Brain pericyte (primary cell): ENCODE data around the gene FOXL2NB.
A peak's percentile ranks its signal among the peaks of the same experiment; 100 is the strongest.
"Not testable (repeated sequence)": the region's sequence is repeated elsewhere in the genome, so short reads cannot be mapped to it uniquely, and the experiment has no call there.

Source experiments
- DNase-seq: peaks from one replicate; pipeline ENCODE4 v3.0.0-alpha.2; 2012; ENCODE audit warnings: low read depth, low spot score

Gene FOXL2NB

GRCh38 chr3:138946663-138947494 is at the start of gene FOXL2NB, which contains the start of gene FOXL2:
Gene FOXL2NB (plus strand): TSS chr3:138947217. CDS start chr3:138947365, 148 bp downstream.
Gene FOXL2 (minus strand): TSS chr3:138947137. CDS start chr3:138946722, 415 bp downstream.
- DNase-seq, result no peak

- DNase-seq, result no peak
Observed at GRCh38 chr3:138898301-138898700, 48.7 kb upstream of the FOXL2NB start.

DNA sequence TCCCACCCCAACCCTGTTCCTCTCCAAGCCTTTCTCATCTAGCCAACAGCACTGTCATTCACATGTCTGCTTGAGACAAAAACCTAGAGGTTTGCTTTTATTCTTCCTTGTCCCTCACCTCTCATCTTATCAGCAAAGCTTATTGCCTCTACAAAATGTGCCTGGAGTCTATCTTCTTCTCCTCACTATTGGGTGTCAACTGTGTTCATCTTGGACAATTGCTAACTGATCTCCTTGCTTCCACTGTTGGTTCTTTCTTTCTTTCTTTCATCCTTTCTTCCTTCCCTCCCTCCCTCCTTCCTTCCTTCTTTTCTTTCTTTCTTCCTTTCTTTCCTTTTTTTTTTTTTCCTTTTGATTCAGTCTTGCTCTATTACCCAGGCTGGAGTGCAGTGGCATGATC is 48.3 kb upstream of the FOXL2NB start:
- DNase-seq, result no peak

DNA sequence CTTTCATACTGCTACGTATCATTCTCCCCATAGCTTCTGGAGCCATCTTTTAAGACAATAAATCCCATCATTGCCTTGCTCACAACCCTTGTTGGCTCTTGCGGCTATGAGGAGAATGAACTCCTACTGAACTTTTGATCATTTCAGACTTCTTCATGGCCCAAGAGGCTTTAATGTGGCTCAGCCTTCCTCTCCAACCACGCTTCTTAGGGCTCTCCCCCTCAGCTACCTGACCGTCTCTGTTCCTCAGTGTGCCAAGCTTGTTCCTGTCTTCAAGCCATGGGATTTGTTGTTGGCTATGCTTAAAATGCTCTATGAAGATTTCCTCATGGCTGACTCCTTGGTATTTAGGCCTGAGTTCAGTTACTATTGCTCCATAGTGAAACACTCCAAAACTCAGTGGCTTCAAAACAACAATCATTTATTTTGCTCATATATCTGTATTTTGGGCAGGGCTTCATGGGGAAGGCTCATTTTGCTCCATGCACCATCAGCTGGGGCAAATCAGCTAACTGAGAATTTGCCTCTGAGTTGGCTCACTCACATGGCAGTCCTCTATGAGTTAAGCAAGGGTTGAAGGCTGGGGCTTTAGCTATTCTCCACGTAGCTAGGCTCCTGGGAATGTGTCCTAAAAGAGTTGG is 47.5 kb upstream of the FOXL2NB start:
- DNase-seq, result no peak

- DNase-seq, result no peak
Observed at GRCh38 chr3:138901567-138901966, 45.5 kb upstream of the FOXL2NB start.

DNA sequence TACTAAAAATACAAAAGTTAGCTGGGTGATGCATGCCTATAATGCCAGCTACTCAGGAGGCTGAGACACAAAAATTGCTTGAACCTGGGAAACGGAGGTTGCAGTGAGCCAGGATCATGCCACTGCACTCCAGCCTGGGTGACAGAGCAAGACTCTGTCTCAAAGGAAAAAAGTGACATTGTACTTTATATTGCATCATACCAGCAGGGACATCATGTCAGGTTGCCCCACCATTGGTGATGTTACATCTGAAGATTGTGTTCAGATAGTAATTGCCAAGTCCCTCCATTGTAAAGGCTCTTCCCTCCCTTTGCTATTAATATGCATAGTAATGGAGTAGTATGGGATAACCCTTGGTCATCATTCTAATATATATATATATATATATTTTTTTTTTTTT is 44.8 kb upstream of the FOXL2NB start:
- no peak for DNase-seq

GRCh38 chr3:138907539-138907938 is 39.5 kb upstream of the FOXL2NB start:
- no peak for DNase-seq

DNA sequence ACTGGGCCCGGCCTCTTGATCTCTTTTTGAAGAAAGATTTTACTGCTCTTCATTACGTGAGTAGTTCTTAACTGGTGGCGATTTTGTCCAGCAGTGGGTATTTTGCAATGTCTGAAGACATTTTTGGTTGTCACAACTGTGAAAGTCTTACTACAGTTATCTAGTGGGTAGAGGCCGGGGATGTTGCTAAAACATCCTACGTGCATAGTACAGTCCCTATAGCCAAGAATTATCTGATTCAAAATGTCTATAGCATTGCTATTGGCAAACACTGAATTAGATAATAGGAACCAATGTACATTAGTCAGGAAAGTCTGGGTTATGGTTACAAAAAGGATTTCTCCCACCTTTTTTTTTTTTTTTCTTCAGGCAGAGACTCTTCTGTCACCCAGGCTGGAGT is 38.2 kb upstream of the FOXL2NB start:
- DNase-seq, result no peak

DNA sequence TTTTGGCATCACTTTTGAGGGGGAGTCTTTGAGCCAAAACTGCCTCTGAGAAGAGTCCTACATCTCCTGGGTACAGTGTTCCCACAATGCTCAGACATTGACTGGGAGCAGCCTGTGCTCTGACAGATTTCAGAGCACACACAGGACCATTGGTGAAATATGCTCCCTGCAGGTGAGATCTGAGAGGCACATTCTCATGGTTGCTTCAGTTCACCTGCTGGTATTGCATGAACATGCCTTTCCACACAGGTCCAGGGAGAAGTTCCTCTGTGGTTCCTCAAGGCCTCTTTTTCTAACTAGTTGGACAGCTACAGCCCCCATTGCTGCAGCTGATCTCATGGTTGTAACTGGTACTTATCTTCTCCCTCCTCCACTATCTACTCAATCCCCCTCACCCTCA is 37.1 kb upstream of the FOXL2NB start:
- DNase-seq, result no peak

DNA sequence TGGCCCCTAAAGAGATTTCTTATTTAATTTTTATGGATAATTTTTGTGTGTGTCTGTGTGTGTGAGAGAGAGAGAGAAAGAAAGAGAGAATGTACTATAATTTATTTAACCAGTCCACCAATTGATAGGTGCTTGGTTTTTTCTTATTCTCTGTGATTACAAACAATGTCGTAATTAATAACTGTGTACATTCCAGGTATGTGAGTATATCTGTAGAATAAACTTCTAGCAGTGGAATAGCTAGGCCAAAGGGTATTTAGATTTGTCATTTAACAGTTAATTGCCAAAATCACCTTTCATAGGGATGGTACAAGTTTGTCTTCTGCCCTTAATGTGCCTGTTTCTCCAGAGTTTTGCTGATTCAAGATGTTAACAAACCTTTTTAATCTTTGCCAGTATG is 35.4 kb upstream of the FOXL2NB start:
- DNase-seq, result no peak

DNA sequence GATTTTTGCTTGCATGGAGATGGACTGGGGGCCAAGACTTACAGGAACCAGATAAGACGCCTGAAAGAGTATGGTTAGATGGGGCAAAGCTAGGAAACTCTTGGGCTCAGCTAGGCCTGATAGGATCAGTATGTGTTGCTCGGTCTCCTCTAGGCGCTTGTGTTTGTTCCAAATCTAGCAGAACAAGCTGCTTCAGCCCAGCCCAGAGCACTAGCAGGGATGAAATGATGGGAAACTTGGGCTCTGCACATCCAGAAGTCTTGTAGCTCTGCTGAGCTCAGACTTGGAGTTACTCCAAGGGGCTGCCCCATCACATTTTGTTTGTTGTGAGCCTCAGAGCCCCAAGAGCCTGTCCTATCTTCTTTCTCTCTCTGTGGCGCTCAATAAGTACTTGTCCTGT is 34.8 kb upstream of the FOXL2NB start:
- DNase-seq, result no peak

GRCh38 chr3:138913766-138914165 is 33.3 kb upstream of the FOXL2NB start:
- DNase-seq, result no peak

GRCh38 chr3:138914870-138915502 is 32.0 kb upstream of the FOXL2NB start:
- no peak for DNase-seq

DNA sequence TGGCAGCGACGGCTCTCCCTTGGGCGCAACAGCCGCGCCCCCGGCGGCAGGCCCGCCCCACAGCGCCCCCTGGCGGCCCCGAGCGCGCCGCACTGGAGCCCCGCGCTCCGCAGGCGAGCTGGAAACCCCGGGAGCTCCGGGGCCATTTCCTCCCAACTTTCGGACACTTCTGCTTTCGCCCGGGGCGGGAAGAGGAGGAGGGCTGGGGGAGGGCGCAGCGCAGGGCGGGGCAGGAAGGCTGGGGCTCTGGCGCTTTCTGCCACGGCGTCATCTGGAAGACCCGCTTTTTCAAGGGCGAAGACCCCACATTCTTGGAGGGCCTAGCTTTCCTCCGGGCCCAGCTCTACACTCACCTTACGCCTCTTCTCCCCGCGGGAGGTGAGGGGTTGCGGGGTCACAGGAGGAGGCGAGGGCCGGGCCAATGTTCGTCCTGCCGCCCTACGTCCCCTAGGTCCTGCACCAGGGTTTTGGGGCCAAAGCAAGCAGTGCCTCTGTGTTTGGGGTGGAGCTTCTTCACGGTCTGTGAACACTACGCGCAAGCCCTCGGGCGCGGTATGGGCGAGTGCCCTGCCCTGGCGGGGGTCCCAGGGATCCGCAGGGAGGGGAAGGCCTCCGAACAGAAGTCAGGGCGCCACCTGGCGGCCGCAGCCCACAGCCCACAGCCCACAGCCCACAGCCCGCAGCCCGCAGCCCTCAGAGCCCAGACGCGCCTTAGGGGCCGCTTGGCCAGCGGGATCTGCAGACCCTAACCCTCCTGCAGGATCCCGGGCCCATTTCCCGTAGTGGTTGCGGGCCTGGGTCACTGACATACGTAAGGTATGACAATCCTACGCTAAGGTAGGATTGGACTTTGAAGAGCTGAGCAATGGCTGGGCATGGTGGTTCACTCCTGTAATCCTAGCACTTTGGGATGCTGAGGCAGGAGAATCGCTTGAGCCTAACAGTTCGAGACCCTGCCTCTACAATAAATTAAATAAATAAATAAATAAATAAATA is 31.2 kb upstream of the FOXL2NB start:
- DNase-seq, result peak; percentile 82

- no peak for DNase-seq
Observed at GRCh38 chr3:138916824-138917223, 30.2 kb upstream of the FOXL2NB start.

- no peak for DNase-seq
Observed at GRCh38 chr3:138919325-138919724, 27.7 kb upstream of the FOXL2NB start.

DNA sequence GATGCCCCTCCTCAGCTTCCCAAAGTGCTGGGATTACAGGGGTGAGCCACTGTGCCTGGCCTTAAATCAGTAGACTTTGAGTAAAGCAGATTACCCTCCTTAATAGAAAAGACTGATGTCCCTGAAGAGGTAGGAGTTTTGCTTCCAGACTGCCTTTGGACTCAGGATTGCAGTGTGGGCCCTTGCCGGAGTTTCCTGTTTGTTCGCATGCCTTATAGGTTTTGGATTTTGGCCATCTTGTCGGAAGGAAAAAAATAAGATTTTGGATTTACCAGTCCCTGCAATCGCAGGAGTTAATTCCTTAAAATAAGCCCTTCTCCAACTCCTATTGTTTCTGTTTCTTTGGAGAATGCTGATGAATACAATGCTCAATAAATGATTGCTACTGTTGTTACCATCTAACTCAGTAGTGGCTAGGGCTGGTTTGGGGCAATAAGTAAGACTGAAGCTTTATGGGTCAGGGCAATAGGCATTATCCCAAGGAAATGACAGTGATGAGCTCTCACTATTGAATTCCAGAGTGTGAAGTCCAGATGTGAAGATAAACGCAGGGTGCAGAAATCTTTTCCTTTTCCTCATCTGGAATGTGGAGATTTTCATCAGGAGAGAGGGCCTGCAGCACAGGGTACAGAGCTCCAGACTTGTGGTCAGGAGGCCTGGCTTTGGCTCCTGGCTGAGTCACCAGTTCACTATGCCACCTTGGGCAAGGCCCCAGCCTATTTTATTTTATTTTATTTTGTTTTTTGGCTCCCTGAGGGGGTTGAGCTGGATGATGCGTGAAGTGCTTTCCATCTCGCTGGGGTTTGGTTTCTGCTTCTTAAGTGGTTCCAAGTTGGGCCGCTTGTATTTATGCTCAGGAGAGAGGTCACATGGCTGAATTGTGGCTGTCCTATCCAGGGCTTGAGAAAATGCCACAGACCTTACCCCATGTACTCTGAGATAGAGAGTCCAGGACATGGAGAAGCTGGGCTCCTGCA is 25.4 kb upstream of the FOXL2NB start:
- no peak for DNase-seq

- not testable (repeated sequence) for DNase-seq
Observed at GRCh38 chr3:138922400-138922799, 24.6 kb upstream of the FOXL2NB start.

DNA sequence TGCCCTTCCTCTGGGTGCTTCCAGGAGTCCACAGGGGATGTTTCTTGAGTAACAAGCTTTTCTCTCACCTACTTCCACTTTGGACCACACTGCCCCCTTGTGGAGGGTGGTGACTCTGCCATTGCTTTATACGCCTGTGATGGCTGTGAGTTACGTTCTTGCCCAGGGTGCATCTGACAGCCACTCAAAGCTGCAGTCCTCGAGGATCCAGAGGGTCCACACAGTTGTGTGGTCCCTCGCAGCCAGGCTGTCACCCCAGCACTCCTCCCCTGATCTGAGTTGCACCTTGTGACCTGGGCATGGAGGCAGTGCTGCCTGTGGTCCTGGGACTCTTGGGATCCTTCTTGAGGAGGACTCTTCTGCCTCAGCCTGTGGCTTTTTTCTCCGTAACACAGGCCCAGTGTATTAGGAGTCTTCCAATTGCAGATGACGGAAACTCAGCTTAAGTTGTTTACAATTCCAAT is 23.5 kb upstream of the FOXL2NB start:
- DNase-seq, result peak; percentile 41
